HG03442 (cell line): ENCODE results near the gene KIAA1328.
A peak's percentile ranks its signal among the peaks of the same experiment; 100 is the strongest.
"Not testable (repeated sequence)": the region's sequence is repeated elsewhere in the genome, so short reads cannot be mapped to it uniquely, and the experiment has no call there.

ENCODE experiments used
- ATAC-seq: cut with Tn5 transposase; IDR thresholded peaks from one replicate; pipeline ENCODE4 v1.9.1; 2021; ENCODE audit warnings: mild to moderate bottlenecking, moderate library complexity; ENCODE audit not compliant: unreplicated experiment

Gene KIAA1328

GRCh38 chr18:36828630-36829361, at the start of gene KIAA1328, which contains the start of gene TPGS2:
Gene KIAA1328, plus strand, starts transcription at chr18:36829127. Its CDS starts 12 bp downstream, at chr18:36829139.
Gene TPGS2, minus strand, starts transcription at chr18:36829002. Its CDS starts 235 bp downstream, at chr18:36828767.
- peak; percentile 91 for ATAC-seq

- ATAC-seq: no peak
Observed at GRCh38 chr18:36780748-36781147, 48.2 kb upstream of the KIAA1328 start.

GRCh38 chr18:36782710-36783109, 46.2 kb upstream of the KIAA1328 start:
- ATAC-seq: no peak

GRCh38 chr18:36783792-36784191, 45.1 kb upstream of the KIAA1328 start:
- ATAC-seq: no peak

- no peak for ATAC-seq
Observed at GRCh38 chr18:36786686-36787085, 42.2 kb upstream of the KIAA1328 start.

DNA sequence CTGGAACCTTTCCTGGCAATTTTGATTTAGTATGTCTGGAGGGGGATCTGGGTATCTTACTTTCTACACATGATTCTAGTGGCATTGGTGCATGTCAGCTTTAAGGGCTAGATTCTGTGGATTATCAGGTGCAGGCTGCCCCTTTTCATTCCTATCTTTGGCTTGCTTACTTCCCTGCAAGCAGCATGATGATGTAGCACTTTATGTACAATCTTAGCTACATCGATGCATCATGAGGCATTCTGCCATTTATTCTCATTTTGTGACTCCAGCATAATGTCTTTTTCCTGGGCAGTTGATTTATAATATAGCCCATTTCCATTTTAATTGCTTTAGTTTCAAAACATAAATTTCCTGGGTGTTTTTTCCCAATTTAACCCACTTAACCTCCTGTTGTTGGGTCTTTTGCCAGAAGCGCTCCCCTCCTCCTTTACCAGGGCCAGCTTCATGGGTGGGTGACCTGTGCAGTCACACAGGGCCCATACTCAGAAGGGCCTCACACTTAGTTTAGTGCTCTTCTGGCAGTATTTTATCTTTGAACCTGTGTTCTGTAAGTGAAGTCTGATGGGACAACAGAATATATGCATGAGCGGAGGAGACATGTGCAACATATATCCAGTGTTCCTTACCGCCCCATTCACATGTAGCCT, 36.2 kb upstream of the KIAA1328 start:
- no peak for ATAC-seq

DNA sequence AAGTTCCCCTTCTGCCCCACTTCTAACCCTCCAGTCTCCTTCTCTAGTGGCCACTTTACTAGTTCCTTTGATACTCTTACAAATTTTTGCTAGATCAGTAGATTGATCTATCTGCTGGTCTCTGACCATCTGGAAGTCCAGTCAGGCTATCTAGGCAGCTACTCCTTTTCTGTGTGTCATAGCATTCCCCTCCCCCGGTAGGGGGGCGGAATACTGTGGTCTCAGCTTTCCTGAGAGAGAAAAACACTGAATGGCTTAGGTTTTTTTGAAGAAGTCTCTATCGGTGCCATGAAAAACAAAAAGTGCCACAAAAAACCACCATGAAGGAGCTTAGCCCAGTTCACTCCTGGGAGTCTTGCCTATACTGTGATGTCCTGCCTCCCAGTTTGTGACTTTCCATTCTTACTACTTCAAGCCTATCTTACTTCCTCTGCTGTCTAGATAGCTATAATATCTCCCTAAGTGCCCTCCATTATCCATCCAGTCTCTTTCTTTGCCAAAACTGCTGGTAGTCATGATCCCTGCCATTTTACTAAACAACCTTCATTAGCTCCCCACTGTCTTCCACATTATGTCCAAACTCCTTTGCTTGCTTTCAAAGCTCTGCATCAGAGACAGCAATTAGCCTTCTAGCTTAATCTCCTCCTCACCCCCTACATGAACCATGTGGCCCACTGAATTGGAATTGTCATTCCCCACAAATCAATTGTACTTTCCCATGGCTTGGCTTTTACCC, 30.0 kb upstream of the KIAA1328 start:
- no peak for ATAC-seq

- ATAC-seq: no peak
Observed at GRCh38 chr18:36805105-36805504, 23.8 kb upstream of the KIAA1328 start.

DNA sequence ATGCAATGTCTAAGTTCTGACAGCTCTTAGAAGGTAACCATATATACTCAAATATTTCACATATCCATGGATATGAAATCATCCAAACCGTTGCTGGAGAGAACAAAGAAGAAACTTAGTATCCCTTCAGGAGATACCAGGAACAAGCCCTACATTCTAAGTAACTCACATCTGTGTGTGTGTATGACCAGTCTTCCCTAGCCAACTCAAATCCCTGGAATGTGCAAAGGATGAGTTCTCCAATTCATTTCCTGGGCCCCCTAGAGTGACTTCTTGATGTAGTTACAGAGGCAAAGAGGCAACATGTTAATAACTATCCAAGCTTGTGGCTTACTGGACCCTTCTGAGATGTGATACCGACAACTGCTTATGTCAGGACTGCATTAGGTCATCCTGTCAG, 20.2 kb upstream of the KIAA1328 start:
- ATAC-seq: no peak

DNA sequence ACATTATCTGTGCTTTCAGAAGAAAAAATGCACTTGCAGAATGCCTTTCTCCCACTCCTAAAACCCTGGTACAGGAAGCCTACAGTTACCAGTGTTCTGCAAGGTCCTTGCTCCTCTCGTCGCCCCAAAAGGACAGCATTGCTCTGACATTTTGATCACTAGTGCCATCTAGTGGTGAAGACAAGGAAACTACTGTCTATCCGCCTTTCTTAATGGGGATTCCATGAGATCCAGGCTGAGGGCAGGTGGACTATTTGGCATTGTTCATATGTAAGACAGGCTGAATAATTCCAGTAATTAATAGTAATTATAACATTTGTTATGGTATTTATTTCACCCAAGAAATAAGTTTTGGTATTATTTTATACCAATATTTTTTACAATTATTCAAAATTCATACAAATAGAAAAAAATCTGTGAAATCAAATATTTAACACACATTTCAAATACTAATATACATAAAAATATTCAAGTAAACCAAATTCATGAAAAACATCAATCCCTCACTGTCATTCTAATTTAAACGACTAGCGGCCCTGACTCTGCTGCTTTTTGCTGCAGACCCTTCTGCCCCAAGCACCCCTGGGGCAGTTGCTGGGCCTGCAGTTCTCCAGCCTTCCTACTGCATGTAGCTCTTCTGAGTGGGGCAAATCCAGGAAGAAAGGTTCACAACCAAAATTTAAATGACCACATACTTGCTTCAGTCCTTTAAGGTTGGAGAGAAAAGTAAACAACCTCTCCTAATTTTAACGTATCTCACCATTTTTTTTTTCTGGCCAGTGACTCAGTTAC, 19.1 kb upstream of the KIAA1328 start:
- ATAC-seq: peak; percentile 98

GRCh38 chr18:36811430-36811829, 17.5 kb upstream of the KIAA1328 start:
- no peak for ATAC-seq

DNA sequence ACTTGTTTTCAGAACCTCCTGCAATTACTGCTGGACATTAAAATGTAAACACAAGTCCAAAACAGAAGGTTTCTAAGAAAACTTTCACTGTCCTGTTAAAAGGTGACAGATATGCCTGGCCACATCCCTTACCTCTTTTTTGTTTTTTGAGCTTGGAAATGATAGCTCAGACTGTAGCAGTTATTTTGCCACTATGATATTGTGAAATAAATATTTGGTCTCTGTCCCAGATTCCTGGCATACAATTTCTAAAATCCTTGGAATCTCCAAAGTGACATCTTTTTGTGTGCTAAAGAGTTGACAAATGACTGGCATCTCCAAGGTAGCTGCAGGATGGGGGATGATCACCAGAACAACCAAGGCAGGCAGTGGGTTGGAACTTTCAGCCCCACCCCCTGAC, 17.0 kb upstream of the KIAA1328 start:
- no peak for ATAC-seq

GRCh38 chr18:36812678-36813077, 16.2 kb upstream of the KIAA1328 start:
- ATAC-seq: no peak

- no peak for ATAC-seq
Observed at GRCh38 chr18:36813101-36813775, 15.7 kb upstream of the KIAA1328 start.

DNA sequence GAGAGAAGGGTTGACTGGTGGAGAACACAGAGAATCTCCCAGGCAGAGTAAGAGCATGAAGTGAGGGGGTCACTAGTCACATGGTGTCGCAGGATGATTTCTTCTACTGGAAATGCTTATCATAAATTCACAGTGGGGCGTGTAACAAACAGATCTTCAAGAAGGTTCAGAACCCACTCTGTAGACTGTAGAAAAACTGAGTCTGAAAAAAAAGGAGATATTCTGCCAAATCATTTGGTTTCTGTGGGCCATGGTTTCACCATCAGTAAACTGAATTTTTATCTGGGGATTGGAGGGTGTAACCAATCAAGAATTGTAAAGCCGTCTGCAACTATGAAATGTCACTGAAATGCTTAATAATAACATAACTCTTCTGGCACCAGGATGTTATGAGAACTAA, 15.1 kb upstream of the KIAA1328 start:
- ATAC-seq: no peak

DNA sequence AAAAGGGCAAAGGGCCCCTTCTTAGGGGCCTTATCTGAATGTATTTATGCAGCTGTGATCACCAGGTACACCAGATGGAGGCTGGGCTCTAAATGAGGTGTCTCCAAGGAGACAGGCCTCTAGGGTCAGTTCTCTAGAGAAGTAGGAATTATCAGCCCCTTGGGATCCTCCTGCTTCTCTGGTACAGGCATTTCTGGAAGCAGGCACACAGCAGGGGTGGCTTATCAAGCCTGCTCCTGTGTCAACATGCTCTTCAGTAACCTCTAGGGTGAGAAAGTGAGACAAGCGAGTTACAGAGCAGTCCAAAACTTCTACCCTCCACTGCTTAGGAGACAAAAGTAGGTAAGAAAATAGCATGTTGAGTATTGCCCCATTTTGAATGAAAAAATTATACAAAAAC, 13.9 kb upstream of the KIAA1328 start:
- ATAC-seq: no peak

- ATAC-seq: not testable (repeated sequence)
Observed at GRCh38 chr18:36816096-36816495, 12.8 kb upstream of the KIAA1328 start.

- ATAC-seq: no peak
Observed at GRCh38 chr18:36817039-36817438, 11.9 kb upstream of the KIAA1328 start.

DNA sequence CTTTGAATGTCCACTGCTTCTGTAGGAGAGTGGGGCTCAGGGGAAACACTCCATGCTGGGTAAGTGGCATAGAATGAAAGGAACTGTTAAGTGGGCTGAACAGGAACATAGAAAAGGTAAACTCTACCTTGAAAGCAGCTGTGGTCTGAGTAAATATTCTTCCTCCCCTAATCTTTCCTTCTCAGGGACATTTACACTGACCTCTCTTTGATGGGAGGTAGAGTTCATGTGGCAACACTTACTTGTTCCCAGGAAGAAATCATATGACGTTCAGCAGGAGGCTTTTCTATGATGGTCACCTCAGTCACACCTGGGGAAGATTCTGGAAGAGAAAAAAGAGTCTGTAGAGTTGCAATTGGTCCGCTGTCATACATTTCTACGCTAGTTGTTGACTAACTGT, 10.3 kb upstream of the KIAA1328 start:
- ATAC-seq: no peak

GRCh38 chr18:36819621-36820020, 9.3 kb upstream of the KIAA1328 start:
- ATAC-seq: no peak
